Mesothelial cell of epicardium (in vitro differentiated cells): ENCODE results near the gene PATJ. TPM values are rescaled to one million over a fixed set of nuclear protein-coding genes. Genes with fewer than 3 reads are reported as not detected.

ENCODE experiments used
- DNase-seq, 2 experiments: peaks; one replicate each; pipeline ENCODE4 v3.0.0; 2021; ENCODE audit warnings: low spot score in 2 of 2; ENCODE audit not compliant: unreplicated experiment in 2 of 2
- H3K27ac Mint-ChIP-seq: 2 replicates; pipeline ENCODE4 v1.8.0; 2021; ENCODE audit warnings: mixed read lengths
- H3K27me3 Mint-ChIP-seq: 2 replicates; pipeline ENCODE4 v1.8.0; 2021; ENCODE audit warnings: low read depth, mixed read lengths
- H3K36me3 Mint-ChIP-seq: 2 replicates; pipeline ENCODE4 v1.8.0; 2021; ENCODE audit warnings: mixed read lengths
- H3K4me1 Mint-ChIP-seq: 2 replicates; pipeline ENCODE4 v1.8.0; 2021; ENCODE audit warnings: mixed read lengths
- H3K4me3 Mint-ChIP-seq: 2 replicates; pipeline ENCODE4 v1.8.0; 2021; ENCODE audit warnings: mild to moderate bottlenecking, moderate library complexity, mixed read lengths
- H3K9me3 Mint-ChIP-seq: 2 replicates; pipeline ENCODE4 v1.8.0; 2021; ENCODE audit warnings: mixed read lengths
- total RNA-seq: library from RNA; stranded (reverse); gene quantifications from 3 replicates; pipeline ENCODE4 v1.2.1, GENCODE V29; 2021
- TF ChIP-seq, protein P1 (sequence below): fragments of 200-600 bp; sonication (generic); IDR thresholded peaks from one replicate; pipeline ENCODE4 v1.5.0; 2021; ENCODE audit warnings: antibody characterized with exemption; ENCODE audit not compliant: unreplicated experiment

The PATJ gene
- total RNA-seq, 1 donor from 2014 or later: 129 TPM

DNA sequence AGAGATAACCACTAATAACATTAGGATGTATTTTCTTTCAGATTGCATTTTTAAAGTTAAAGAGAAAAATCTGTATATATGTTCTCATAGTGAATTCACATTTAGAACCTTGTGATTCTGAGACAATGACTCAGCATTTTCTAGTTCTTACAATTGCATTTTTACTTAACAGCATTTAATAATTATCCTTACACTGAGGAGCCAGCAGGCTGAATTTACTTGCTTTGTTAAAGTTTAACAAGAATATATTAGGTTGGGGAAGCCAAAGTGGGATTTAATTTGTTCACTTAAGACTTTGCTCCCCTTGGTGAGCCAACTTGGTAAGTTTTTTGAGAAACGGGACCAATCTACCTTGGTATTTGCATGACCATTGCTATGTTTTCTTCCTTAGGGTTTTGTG, 4.5 kb downstream of the PATJ start:
- Mint-ChIP-seq H3K9me3 (no peaks in the 10 kb centered on the region), H3K27ac (peak overlapping the region; percentile 96), H3K27me3 (no peaks in the 10 kb centered on the region), H3K4me3 (no peak overlapping the region), H3K36me3 (peaks cover 4% of the 10 kb centered on the region), H3K4me1 (peaks cover 38% of the 10 kb centered on the region)
- TF ChIP-seq, protein P1, sequence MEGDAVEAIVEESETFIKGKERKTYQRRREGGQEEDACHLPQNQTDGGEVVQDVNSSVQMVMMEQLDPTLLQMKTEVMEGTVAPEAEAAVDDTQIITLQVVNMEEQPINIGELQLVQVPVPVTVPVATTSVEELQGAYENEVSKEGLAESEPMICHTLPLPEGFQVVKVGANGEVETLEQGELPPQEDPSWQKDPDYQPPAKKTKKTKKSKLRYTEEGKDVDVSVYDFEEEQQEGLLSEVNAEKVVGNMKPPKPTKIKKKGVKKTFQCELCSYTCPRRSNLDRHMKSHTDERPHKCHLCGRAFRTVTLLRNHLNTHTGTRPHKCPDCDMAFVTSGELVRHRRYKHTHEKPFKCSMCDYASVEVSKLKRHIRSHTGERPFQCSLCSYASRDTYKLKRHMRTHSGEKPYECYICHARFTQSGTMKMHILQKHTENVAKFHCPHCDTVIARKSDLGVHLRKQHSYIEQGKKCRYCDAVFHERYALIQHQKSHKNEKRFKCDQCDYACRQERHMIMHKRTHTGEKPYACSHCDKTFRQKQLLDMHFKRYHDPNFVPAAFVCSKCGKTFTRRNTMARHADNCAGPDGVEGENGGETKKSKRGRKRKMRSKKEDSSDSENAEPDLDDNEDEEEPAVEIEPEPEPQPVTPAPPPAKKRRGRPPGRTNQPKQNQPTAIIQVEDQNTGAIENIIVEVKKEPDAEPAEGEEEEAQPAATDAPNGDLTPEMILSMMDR: no peak
- no peak for DNase-seq

DNA sequence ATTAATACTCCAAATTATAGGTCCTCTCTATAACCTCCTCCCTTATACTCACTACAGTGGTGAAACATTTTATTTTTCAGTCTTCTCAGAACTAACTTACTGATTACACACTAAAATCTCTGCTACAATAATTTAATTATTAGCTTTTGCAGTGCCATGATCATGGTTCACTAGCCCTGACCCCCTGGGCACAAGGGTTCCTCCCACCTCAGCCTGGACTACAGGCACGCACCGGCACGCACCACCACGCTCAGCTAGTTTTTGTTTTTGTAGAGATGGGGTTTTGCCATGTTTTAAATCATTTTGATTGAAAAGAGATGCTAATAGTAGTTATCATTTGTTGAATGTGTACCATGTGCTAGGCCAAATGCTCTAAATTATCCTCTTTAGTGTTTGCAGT, 6.3 kb downstream of the PATJ start:
- peak overlapping the region; percentile 79 for H3K27ac Mint-ChIP-seq
- peaks cover 33% of the 10 kb centered on the region for H3K4me1 Mint-ChIP-seq
- DNase-seq: no peak
- no peaks in the 10 kb centered on the region for H3K9me3 Mint-ChIP-seq
- TF ChIP-seq, protein P1: no peak
- peaks cover 4% of the 10 kb centered on the region for H3K36me3 Mint-ChIP-seq
- H3K27me3 Mint-ChIP-seq: no peaks in the 10 kb centered on the region
- no peak overlapping the region for H3K4me3 Mint-ChIP-seq

DNA sequence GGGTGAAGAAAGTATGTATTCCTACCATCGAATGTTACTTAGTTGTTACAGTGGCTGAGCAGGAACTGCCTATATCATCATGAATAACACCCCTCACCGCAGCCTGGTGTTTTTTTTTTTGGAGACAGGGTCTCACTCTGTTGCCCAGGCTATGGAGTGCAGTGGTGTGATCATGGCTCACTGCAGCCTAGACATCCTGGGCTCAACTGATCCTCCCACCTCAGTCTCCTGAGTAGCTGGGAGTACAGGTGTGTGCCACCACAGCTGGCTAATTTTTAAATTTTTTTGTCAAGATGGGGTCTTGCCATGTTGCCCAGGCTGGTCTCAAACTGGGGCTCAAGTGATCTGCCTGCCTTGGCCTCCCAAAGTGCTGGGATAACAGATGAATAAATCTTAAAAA, 7.3 kb downstream of the PATJ start:
- Mint-ChIP-seq H3K36me3 (peaks cover 9% of the 10 kb centered on the region), H3K27ac (peak overlapping the region; percentile 59), H3K4me1 (peaks cover 24% of the 10 kb centered on the region), H3K9me3 (no peaks in the 10 kb centered on the region), H3K27me3 (no peaks in the 10 kb centered on the region), H3K4me3 (no peak overlapping the region)
- TF ChIP-seq, protein P1: no peak
- no peak for DNase-seq

DNA sequence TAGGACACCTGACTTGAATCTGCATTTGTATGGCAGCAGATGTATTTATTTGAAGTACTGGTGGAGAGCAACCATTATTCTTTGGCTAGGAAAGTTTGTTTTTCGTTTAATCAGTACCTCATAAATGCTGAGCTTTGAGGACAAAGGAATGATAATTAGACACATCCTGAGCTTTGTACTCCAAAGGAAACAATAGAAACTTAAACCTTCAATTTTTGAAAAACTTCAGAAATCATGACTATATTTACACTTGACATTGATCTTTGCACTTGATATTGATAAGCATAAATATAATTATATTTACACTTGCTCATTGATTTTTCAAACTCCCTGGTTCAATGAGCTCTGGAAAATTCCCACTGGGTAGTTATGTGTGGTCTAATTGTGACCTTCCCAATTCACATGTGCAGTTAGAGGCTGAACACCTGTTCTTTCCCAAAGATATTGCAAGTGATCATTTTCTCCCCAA, 10.7 kb downstream of the PATJ start:
- no peak for DNase-seq
- Mint-ChIP-seq H3K27ac (no peak overlapping the region), H3K27me3 (no peaks in the 10 kb centered on the region), H3K4me1 (peaks cover 9% of the 10 kb centered on the region), H3K9me3 (no peaks in the 10 kb centered on the region), H3K4me3 (no peak overlapping the region), H3K36me3 (peaks cover 10% of the 10 kb centered on the region)
- TF ChIP-seq, protein P1: no peak

DNA sequence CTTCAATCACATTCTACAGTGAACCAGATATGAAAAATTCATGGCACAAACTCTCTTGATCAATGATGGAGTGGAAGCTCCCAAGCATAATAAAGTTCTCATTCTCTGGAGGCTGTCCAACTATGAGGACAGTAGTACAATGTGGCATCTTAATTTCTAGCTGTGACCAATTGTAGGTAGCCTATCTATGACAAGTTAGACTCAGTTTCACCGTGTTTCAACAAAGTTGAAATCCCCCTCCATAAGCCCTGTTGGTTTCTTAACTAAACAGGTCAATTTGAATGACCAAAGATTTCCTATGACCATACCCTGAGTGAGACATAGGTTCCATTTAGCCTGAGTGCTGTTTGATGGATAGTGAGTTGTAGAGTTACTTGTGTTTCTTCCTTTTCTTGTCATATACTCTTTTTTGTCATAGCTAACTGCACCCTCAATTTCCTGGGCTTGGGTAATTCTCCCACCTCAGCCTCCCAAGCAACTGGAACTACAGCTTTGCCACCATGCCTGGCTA, 11.8 kb downstream of the PATJ start:
- Mint-ChIP-seq H3K36me3 (peaks cover 11% of the 10 kb centered on the region), H3K4me1 (peaks cover 14% of the 10 kb centered on the region), H3K27me3 (no peaks in the 10 kb centered on the region), H3K27ac (no peak overlapping the region), H3K4me3 (no peak overlapping the region), H3K9me3 (no peaks in the 10 kb centered on the region)
- TF ChIP-seq, protein P1: no peak
- DNase-seq: no peak

DNA sequence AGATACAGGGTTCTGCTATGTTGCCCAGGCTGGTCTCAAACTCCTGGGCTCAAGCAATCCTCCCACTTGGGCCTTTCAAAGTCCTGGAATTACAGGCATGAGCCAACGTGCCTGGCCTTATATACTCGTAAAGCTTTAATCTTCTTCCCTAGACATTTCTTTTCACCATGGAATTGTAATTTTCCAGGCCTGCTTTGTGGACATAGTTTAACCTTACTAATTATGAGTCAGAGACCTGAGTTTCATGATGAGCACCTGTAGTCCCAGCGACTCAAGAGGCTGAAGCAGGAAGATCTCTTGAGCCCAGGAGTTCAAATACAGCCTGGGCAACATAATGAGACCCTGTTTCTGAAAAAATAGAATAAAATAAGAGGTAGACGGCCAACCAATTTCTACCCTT, 12.3 kb downstream of the PATJ start:
- TF ChIP-seq, protein P1: no peak
- no peak for DNase-seq
- H3K9me3 Mint-ChIP-seq: no peaks in the 10 kb centered on the region
- no peaks in the 10 kb centered on the region for H3K27me3 Mint-ChIP-seq
- H3K4me3 Mint-ChIP-seq: no peak overlapping the region
- peak overlapping the region; percentile 9 for H3K27ac Mint-ChIP-seq
- H3K36me3 Mint-ChIP-seq: peaks cover 11% of the 10 kb centered on the region
- H3K4me1 Mint-ChIP-seq: peaks cover 18% of the 10 kb centered on the region
